Activated CD8-positive, alpha-beta memory T cell treated with anti-CD3 and anti-CD28 coated beads, Interleukin-2, amount 50 U/mL, for 24 hours (primary cell): ENCODE results near the gene ASMTL.
"Not testable (repeated sequence)": the region's sequence is repeated elsewhere in the genome, so short reads cannot be mapped to it uniquely, and the experiment has no call there.

ENCODE experiments used
- DNase-seq: peaks from one replicate; pipeline ENCODE4 v3.0.0-alpha.2; 2020; ENCODE audit errors: extremely low read depth

ASMTL gene

DNA sequence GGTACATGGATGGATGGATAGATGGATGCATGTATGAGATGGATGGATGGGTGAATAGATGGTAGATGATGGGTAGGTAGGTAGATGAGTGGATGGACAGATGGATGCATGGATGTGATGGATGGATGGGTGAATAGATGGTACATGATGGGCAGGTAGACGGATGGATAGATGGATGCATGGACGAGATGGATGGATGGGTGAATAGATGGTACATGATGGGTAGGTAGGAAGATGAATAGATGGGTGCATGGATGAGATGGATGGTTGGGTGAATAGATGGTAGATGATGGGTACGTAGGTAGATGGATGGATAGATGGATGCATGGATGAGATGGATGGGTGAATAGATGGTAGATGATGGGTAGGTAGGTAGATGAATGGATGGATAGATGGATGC, 48.8 kb downstream of the ASMTL start:
- not testable (repeated sequence) for DNase-seq

DNA sequence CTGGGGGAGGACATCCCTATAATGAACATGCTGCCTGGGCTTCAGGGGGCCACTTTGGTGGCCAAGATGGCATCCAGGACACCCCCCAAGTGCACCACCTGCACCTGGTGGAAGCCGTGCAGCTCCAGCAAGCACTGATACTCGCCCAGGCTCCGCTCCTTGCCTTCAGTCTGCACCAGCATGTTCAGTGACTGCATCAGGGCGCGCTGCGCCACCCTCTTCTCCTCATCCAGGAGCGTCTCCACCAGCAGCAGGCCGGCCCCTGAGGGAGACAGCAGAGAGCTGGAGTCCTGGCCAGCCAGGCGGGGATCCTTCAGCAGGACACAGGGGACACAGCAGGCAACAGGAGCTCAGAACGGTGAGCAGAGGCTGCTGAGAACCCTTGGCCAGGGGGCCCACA, 49.5 kb downstream of the ASMTL start:
- DNase-seq = no peak

DNA sequence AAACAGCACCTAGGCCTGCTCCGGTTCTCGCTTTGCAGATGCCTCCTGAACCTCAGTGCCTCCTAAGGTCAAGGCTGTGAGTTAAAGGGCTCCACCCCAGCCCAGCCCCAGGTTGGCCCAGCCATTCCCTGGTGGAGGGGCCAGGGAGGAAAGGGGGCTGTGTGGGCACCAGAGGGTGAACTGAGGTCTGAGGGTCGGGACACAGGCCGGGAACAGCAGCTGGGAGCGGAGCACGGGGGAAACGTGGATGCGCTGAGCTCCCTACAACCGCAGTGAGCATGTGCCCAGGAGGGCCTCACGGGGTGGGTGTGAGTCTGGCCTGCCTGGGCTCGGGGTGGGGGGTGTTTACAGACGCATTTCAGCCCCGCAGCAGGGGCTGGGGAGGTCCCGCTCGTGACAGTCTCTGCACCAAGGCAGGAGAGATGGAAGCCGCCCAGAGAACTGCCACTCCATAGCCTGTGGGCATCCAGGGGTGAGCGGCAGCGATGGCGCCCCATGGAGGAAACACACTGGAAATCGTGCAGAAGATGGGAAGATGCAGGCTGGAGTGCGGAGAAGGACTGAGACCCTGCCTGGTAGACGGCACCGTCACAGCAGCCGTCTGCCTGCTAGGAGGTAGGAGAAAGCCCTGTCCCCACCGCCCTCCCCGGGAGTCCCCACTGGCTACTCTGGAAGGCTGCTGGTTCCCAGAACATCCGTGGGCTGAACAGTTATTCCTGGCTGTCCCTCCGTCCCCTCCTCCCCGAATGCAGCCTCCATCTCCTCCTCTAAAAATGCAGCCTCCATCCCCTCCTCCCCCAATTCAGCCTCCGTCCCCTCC, 50.9 kb downstream of the ASMTL start:
- no peak for DNase-seq

DNA sequence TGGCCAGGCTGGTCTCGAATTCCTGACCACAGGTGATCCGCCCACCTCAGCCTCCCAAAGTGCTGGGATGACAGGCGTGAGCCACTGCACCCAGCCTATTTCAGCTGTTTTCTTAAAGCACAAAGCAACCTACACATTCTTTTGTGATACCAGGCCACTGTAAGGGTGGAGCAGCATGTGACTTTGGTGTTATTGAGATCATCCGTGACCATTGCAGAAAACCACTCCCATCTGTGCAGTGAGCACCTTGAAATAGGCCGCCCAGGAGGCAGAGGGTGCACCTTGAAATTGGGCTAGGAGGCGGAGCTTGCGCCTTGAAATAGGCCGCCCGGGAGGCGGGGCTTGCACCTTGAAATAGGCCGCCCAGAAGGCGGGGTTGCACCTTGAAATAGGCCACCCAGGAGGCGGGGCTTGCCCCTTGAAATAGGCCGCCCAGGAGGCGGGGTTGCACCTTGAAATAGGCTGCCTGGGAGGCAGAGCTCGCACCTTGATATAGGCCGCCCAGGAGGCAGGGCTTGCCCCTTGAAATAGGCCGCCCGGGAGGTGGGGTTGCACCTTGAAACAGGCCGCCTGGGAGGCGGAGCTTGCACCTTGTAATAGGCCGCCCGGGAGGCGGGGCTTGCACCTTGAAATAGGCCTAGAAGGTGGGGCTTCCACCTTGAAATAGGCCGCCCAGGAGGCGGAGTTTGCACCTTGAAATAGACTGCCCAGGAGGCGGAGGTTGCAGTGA, 51.8 kb downstream of the ASMTL start:
- DNase-seq = no peak

DNA sequence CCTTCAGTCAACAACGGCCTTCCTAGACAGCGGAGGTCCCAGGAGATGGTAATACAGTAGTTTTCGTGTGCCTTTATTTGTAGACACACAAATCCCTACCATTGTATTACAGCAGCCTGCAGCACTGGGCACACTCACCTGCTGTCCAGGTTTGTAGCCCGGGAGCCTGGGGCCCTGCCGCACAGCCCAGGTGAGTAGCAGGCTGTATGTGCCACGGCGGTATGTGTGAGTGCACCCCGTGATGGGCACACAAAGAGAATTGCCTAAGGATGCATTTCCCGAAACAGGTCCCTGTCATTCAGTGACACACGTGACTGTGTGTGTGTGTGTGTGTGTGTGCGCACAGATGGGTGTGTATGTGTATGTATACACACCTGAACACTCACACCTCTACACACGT, 52.7 kb downstream of the ASMTL start:
- no peak for DNase-seq

DNA sequence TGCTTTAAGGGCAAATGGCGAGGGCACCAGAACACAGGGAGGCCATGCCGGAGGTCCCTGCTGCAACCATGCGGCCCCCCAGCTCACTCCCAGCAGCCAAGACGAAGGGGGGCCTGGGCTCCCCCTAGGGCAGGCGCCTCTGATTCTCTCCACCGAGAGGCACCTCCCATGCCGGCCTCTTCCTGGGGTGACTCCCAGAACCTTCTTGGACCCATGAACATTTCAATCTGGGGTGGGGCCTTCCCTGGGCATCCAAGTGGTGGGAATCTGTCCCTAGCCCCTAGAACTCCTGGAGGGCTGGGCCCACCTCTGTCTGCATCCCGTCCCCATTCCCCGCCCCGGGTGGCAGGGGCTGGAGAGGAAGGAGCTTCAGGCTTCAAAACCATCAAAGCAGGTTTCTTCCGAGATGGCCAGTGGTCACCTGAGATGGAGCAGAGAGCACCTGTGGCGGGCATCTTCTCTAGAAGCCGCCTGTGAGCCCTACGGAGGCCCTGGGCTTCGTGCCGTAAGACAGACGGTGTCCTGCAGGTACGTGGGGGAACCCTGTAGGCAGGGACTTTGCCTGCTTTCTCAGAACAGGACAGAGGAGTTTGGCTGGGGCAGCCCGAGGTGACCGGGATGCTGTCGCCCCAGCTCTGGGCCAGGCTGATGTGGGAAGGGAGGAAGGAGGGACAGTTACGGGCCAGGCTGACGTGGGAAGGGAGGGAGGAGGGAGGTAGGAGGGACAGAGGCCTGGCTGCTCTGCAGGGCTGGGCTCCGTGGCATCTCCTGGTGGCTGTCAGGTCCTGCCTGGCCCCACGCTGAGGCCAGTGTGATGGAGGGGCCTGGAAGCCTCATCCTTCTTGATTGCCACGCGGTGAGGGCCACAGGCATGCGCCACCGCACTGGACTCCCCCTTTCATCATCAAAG, 54.0 kb downstream of the ASMTL start:
- no peak for DNase-seq

DNA sequence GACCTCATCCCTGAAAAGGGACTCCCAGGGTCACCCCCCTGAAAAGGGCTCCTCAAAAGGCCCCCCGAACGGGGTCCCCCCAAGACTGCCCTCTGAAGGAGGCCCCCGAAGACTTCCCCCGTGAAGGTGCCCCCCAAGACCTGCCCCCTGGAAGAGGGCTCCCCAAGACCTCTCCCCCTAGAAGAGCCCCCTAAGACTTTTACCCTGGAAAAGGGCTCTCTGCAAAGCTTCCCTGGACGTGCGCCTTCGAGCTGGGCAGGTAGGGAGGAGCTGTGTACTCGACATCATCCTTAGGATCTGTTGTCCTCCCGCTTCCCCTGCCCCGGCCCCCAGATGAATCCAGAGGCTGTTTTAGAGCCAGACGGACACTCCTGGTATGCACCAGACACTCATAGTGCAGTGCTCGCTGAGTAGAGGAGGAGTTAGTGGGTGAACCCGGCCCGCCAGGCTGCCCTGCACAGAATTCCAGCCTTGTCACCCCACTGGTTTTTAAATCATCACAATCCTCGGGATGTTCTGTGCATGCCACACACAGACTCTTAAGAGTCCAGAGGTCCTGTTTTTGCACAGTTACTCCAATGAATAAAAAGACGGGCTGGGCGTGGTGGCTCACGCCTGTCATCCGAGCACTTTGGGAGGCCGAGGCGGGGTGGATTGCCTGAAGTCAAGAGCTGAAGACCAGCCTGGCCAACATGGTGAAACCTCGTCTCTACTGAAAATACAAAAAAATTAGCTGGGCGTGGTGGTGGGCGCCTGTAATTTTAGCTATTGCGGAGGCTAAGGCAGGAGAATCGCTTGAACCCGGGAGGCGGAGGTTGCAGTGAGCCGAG, 55.1 kb downstream of the ASMTL start:
- no peak for DNase-seq

DNA sequence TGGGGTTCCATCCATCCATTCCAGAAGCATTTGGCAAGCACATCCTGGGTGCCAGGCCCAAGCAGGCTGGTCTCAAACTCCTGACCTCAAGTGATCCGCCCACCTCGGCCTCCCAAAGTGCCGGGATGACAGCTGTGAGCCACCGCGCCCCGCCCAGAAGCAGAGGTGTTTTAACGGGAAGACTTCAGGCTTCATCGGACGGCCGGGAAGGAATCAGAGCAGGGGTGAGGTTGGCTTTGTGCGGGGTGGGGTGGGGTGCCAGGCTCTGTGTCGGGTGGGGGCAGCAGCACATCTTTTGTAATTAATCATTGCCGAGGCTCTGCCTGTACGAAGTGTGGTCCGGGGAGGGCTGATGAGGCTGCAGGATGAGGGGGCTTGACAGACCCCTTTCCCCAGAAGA, 55.7 kb downstream of the ASMTL start:
- no peak for DNase-seq

DNA sequence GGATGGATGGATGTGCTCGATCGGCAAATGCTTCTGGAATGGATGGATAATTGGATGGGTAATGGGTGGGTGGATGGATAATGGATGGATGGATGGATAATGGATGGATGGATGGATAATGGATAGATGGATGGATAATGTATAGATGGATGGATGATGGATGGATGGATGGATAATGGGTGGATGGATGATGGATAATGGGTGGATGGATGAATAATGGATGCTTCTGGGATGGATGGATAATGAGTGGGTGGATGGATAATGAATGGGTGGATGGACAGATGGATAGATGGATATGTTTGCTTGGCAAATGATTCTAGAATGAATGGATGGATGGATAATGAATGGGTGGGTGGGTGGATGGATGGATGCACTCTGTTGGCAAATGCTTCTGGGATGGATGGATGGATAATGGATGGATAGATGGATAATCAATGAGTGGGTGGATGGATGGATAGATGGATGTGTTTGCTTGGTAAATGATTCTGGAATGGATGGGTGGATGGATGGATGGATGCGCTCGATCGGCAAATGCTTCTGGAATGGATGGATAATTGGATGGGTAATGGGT, 57.0 kb downstream of the ASMTL start:
- no peak for DNase-seq

DNA sequence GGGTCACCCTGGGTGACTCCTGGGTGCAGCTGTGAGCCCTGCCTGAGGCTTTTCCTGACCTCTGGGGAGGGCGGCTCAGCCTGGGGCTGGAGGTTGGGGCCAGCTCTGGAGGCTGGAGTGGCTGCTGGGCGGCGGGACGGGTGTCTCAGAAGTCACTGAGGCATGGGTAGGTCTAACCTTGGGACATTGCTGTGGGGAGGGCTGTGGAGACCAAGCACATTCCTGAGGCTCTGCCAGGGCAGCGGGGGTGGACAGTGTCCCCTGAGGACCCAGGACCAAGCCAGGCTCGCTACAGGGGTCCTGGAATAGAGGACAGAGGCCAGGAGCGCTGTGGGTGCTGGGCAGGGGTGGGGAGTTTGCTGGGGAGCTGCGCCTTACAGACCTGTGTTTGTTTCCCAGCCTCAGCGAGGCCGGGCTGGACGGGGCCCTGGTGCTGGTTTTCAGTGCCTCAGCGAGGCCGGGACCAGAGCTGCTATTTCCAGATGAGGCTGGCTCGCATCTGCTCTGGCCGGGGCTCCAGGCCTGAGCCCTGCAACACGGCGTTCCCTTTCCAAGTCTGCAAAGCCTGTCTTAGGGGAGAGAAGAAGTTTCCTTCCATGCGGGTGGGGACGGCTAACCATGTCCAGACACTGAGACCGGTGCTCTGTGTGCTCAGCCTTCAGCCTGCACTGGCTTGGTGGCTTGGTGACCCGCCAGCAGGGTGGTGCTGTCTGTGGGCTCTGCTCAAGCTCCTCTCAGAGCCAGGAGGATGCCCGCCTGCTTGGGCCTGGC, 57.8 kb downstream of the ASMTL start:
- DNase-seq = no peak

DNA sequence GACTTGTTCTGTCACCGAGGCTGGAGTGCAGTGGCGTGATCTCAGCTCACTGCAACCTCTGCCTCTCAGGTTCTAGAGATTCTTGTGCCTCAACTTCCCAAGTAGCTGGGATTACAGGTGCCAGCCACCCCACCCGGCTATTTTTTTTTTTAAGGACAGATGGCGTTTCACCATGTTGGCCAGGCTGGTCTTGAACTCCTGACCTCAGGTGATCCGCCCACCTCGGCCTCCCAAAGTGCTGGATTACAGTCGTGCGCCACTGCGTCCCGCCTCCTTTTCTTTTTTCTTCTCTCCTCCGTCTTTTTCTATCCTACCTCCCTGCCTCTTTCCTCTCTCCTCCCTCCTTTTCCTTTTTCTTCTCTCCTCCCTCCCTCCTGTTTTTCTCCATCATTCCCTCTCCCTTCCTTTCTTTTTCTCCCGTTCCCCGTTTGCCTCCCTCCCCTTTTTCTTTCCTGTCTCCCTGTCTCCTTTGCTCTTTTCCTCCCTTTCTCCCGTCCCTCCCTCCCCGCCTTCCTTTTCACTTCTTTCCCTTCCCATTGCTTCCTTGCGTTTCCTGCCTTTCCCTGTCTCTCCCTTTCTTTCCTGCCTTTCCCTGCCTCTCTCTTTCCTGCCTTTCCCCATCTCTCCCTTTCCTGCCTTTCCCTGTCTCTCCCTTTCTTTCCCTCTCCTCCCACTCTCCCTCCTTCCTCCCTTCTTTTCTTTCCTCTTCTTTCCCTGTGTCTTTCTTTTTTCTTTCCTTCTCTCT, 58.7 kb downstream of the ASMTL start:
- DNase-seq = no peak

DNA sequence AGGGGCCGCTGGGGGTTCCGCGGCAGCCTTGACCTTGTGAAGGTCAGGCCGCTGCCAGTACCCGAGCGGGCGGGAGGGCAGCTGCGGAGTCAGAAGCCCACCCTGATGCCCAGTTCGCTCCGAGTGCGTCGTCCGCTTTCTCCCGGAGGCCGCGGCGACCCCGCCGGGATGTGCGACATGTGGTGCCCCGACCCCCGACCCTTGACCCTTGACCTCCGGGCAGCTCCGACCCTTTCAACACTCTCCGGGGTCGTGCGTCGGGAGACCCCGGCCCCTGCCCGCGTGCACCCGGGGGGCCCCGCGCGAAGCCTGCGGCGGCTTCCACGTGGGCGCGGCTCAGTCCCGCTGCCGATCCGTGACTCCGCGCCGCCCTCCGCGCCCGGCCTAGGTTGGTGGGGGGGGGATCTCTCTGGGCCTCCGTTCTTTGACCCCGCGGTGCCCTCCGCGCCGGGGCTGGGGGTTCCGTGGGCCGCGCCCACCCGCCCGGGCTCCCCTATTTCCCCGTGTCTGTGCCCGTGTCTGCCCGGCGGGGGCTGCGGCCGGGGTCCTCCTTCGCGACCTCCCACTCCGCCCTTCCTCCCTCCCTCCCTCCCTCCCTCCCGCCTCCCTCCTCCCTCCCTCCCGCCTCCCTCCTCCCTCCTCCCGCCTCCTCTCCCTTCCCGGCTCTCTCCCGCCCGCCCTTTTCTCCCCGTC, 60.2 kb downstream of the ASMTL start:
- no peak for DNase-seq

DNA sequence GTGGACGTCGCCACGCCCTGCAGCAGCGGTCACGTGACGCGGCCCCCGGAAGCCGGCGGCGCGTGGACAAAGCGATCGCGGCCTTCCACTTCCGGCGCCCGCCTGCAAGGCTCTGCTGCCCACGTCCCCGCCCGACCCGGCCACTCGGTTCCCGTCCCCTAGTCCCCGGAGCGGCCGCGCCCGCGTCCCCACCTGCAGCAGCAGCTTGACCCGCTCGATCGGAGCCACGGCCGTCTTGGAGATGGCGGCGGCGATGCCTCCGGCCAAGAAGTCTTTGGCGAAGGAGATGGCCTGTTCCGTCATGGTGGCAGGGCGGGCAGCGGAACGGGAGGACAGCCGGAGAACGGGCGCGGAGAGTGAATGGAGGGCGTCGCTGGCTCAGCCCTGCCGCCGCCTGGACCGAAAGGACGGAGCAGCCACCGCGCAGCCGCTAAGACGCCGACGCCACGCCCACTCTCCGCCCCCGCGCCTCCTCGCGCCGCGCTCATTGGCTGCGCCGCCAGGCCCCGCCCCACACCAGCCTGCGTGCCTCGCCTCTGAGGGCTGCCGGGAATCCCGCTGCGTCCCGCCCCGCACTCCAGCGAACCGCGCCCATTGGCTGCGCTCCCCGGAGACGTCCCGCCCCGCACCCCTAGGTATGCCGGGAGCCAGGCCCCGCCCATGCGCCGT, 60.9 kb downstream of the ASMTL start, which contains the start of gene SLC25A6:
Gene SLC25A6, minus strand, starts transcription at position 407 of the 669 bp plus-strand sequence. Its CDS starts 104 bp downstream, at position 303.
- peak; percentile 97 for DNase-seq

DNA sequence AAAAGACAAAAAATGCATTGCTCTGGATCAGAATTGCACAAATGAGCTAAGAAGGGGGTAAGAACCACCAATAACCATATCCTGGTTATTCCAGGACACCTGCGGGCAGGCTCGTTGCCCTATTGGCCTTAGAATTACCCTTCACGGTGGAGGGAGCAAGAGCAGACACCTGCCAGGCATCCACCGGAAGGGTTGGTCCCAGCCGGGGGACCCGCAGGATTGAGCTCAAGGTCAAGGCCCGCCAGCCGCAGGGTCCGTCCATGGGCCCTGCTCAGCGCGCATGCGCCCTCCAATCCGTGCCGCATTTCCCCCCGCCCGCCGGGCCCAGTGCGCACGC, 61.4 kb downstream of the ASMTL start:
- no peak for DNase-seq

DNA sequence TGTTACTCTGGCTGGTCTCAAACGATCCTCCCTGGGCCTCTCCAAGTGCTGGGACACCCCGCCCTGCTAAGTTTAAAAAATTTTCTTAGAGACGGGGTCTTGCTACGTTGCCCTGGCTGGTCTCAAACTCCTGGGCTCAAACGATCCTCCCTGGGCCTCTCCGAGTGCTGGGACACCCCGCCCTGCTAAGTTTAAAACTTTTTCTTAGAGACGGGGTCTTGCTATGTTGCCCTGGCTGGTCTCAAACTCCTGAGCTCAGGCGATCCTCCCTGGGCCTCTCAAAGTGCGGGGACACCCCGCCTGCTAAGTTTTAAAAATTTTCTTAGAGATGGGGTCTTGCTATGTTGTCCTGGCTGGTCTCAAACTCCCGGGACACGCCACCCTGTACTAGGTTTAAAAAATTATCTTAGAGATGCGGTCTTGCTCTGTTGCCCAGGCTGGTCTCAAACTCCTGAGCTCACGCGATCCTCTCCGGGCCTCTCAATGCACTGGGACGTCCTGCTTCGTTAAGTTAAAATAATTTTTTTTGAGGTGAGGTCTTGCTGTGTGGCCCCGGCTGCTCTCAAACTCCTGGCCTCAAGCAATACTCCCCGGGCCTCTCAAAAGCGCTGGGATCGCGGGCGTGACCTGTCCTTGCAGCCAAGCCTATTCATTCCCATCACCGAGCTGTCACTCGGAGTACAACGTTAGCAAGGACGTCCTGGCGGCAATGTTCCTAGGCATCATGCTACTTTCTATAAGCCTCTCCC, 61.9 kb downstream of the ASMTL start:
- DNase-seq = no peak

DNA sequence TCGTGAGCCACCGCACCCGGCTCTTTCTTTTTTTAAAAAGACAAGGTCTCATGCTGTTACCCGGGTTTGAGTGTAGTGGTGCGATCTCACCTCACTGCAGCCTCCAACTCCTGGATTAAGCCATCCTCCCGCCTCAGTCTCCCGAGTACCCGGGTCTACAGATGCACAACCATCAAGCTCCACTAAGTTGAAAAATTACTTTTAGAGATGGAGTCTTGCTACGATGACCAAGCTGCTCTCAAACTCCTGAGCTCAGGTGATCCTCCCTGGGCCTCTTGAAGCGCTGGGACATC, 62.8 kb downstream of the ASMTL start:
- no peak for DNase-seq

DNA sequence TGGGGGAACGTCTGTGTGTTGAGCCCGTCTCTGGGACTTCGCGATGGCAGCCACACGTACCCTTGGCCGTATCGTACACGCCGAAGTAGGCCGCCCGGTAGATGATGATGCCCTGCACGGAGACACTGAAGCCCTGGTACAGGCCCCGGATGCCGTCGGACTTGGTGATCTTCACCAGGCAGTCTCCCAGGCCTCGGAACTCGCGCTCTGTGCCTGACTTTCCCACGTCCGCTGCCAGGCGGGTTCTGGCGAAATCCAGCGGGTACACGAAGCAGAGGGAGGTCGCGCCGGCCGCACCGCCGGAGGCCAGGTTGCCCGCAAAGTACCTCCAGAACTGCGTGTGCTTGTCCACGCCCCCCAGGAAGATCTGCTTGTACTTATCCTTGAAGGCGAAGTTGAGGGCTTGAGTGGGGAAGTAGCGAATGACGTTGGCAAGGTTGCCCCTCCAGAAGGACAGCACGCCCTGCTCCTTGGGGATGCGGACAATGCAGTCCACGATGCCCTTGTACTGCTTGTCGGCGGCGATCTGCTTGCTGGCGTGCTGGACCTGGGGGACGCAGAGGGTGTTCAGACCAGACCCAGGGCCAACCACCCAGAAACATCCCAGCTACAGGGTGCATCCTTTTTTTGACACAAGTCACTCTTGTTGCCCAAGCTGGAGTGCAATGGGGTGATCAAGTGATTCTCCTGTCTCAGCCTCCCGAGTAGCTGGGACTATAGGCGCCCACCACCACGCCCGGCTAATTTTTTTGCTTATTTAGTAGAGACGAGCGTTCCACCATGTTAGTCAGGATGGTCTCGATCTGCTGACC, 63.3 kb downstream of the ASMTL start:
- no peak for DNase-seq
